H9 (cell line): ENCODE measurements around the gene FAM131C. TPM values are rescaled to one million over a fixed set of nuclear protein-coding genes. Genes with fewer than 3 reads are reported as not detected.

ENCODE experiments used
- DNase-seq: peaks from one replicate; pipeline ENCODE4 v3.0.0-alpha.2; 2017
- H2AFZ ChIP-seq: one replicate; pipeline ENCODE4 v1.6.1; 2013; ENCODE audit warnings: mild to moderate bottlenecking, low read length, control low read depth, moderate library complexity
- H2AK5ac ChIP-seq: 2 replicates; pipeline ENCODE4 v1.6.1; 2013; ENCODE audit warnings: low read length, control low read depth, mixed read lengths; ENCODE audit not compliant: insufficient read length
- H2BK120ac ChIP-seq: one replicate; pipeline ENCODE4 v1.6.1; 2013; ENCODE audit warnings: low read depth, mild to moderate bottlenecking, low read length, control low read depth, inconsistent platforms; ENCODE audit not compliant: poor library complexity, severe bottlenecking
- H2BK12ac ChIP-seq: 2 replicates; pipeline ENCODE4 v1.6.1; 2013; ENCODE audit warnings: low read length, control low read depth, mixed read lengths, low read depth; ENCODE audit not compliant: insufficient read length
- H2BK15ac ChIP-seq: 2 replicates; pipeline ENCODE4 v1.6.1; 2013; ENCODE audit warnings: low read depth, low read length, control low read depth
- H2BK20ac ChIP-seq: one replicate; pipeline ENCODE4 v1.6.1; 2013; ENCODE audit warnings: low read depth, mild to moderate bottlenecking, low read length, control low read depth, inconsistent platforms; ENCODE audit not compliant: poor library complexity, severe bottlenecking
- H2BK5ac ChIP-seq: 2 replicates; pipeline ENCODE4 v1.6.1; 2013; ENCODE audit warnings: low read length, control low read depth, mixed read lengths; ENCODE audit not compliant: insufficient read length
- H3K14ac ChIP-seq: 2 replicates; pipeline ENCODE4 v1.6.1; 2013; ENCODE audit warnings: low read length, control low read depth; ENCODE audit not compliant: insufficient read depth
- H3K18ac ChIP-seq: 2 replicates; pipeline ENCODE4 v1.6.1; 2013; ENCODE audit warnings: low read depth, mild to moderate bottlenecking, mixed read lengths, low read length, control low read depth; ENCODE audit not compliant: insufficient read length
- H3K23ac ChIP-seq: 2 replicates; pipeline ENCODE4 v1.6.1; 2013; ENCODE audit warnings: low read length, control low read depth, mixed read lengths, low read depth; ENCODE audit not compliant: insufficient read length
- H3K23me2 ChIP-seq: 2 replicates; pipeline ENCODE4 v1.6.1; 2013; ENCODE audit warnings: low read depth, mild to moderate bottlenecking, mixed read lengths, low read length, control low read depth; ENCODE audit not compliant: insufficient read length, poor library complexity, severe bottlenecking
- H3K27ac ChIP-seq: 2 replicates; pipeline ENCODE4 v1.5.1; 2013; ENCODE audit warnings: low read length, control low read depth, mixed read lengths, low read depth; ENCODE audit not compliant: insufficient read length
- H3K27me3 ChIP-seq: 2 replicates; pipeline ENCODE4 v1.6.1; 2013; ENCODE audit warnings: low read length, control low read depth, inconsistent platforms; ENCODE audit not compliant: insufficient read depth
- H3K4ac ChIP-seq: 2 replicates; pipeline ENCODE4 v1.6.1; 2013; ENCODE audit warnings: low read depth, mild to moderate bottlenecking, control low read depth, inconsistent platforms, low read length, moderate library complexity
- H3K4me1 ChIP-seq: 2 replicates; pipeline ENCODE4 v1.6.1; 2013; ENCODE audit warnings: low read length, control low read depth, inconsistent platforms; ENCODE audit not compliant: insufficient read depth
- H3K4me2 ChIP-seq: 2 replicates; pipeline ENCODE4 v1.6.1; 2013; ENCODE audit warnings: low read length, control low read depth, mixed read lengths; ENCODE audit not compliant: insufficient read length, insufficient read depth
- H3K56ac ChIP-seq: 2 replicates; pipeline ENCODE4 v1.6.1; 2013; ENCODE audit warnings: low read depth, mild to moderate bottlenecking, mixed read lengths, low read length, control low read depth; ENCODE audit not compliant: insufficient read length
- H3K79me1 ChIP-seq: 2 replicates; pipeline ENCODE4 v1.6.1; 2013; ENCODE audit warnings: low read depth, mild to moderate bottlenecking, moderate library complexity, low read length, control low read depth, inconsistent platforms; ENCODE audit not compliant: insufficient read depth, poor library complexity, severe bottlenecking
- H3K79me2 ChIP-seq: 2 replicates; pipeline ENCODE4 v1.6.1; 2013; ENCODE audit warnings: low read length, control low read depth, inconsistent platforms; ENCODE audit not compliant: insufficient read depth
- H3K9ac ChIP-seq: 2 replicates; pipeline ENCODE4 v1.6.1; 2013; ENCODE audit warnings: low read length, control low read depth, mixed read lengths; ENCODE audit not compliant: insufficient read length; ENCODE audit errors: extremely low read depth
- H3K9me3 ChIP-seq: one replicate; pipeline ENCODE4 v1.6.1; 2013; ENCODE audit warnings: low read depth, low read length, inconsistent platforms; ENCODE audit not compliant: control insufficient read depth
- H3T11ph ChIP-seq: one replicate; pipeline ENCODE4 v1.6.1; 2013; ENCODE audit warnings: mild to moderate bottlenecking, low read length, control low read depth, inconsistent platforms
- H4K20me1 ChIP-seq: one replicate; pipeline ENCODE4 v1.6.1; 2013; ENCODE audit not compliant: control insufficient read depth, insufficient read length, insufficient read depth
- H4K5ac ChIP-seq: 2 replicates; pipeline ENCODE4 v1.6.1; 2013; ENCODE audit warnings: low read depth, mild to moderate bottlenecking, mixed read lengths, low read length, control low read depth; ENCODE audit not compliant: insufficient read length
- H4K8ac ChIP-seq: replicated peaks from 2 replicates; pipeline ENCODE4 v1.6.1; 2013; ENCODE audit warnings: low read length, control low read depth, mixed read lengths, low read depth; ENCODE audit not compliant: insufficient read length
- H4K91ac ChIP-seq: 2 replicates; pipeline ENCODE4 v1.6.1; 2013; ENCODE audit warnings: low read depth, mild to moderate bottlenecking, moderate library complexity, mixed read lengths, low read length, control low read depth; ENCODE audit not compliant: insufficient read length
- H3K27ac Mint-ChIP-seq, 3 experiments: 2 replicates in 2 of 3; 3 replicates in 1 of 3; pipeline ENCODE4 v1.8.0; 2020 to 2021; ENCODE audit warnings: mixed read lengths in 3 of 3, mild to moderate bottlenecking in 1 of 3, moderate library complexity in 1 of 3
- H3K27me3 Mint-ChIP-seq: 2 replicates; pipeline ENCODE4 v1.8.0; 2021; ENCODE audit warnings: low read depth, mild to moderate bottlenecking, moderate library complexity, mixed read lengths
- H3K36me3 Mint-ChIP-seq, 3 experiments: 2 replicates in 2 of 3; 3 replicates in 1 of 3; pipeline ENCODE4 v1.8.0; 2020 to 2021; ENCODE audit warnings: low read depth in 3 of 3, mixed read lengths in 3 of 3; ENCODE audit not compliant: insufficient read depth in 1 of 3
- H3K4me1 Mint-ChIP-seq, 2 experiments: 2 replicates each; pipeline ENCODE4 v1.8.0; 2020; ENCODE audit warnings: mixed read lengths in 2 of 2
- H3K4me3 Mint-ChIP-seq, 2 experiments: 2 replicates in 1 of 2; 3 replicates in 1 of 2; pipeline ENCODE4 v1.8.0; 2020 to 2021; ENCODE audit warnings: mild to moderate bottlenecking in 2 of 2, mixed read lengths in 2 of 2, moderate library complexity in 1 of 2
- H3K9me3 Mint-ChIP-seq, 2 experiments: 2 replicates in 1 of 2; 3 replicates in 1 of 2; pipeline ENCODE4 v1.8.0; 2020; ENCODE audit warnings: mild to moderate bottlenecking in 2 of 2, mixed read lengths in 2 of 2, moderate library complexity in 1 of 2
- WGBS: extraction: QIAGEN DNeasy Blood & Tissue Kit; methylation state at CpG from one replicate; pipeline ENCODE4 v1.1.7; 2013; ENCODE audit warnings: missing lambda C conversion rate, low lambda C conversion rate, mixed read lengths; ENCODE audit not compliant: insufficient read length; ENCODE audit errors: extremely low coverage; 5-methylcytosine and 5-hydroxymethylcytosine counted together
- total RNA-seq: library from RNA; stranded (reverse); gene quantifications from 2 replicates; pipeline ENCODE4 v1.2.1, GENCODE V29; 2021
- TF ChIP-seq, protein P1 (sequence below): fragments of 200-600 bp; sonication (generic); conservative IDR thresholded peaks from 3 replicates; pipeline ENCODE4 v1.8.0; 2021; ENCODE audit warnings: antibody characterized with exemption, mild to moderate bottlenecking

Gene FAM131C
- total RNA-seq, 1 experiment from 2014 or later: 0.61 TPM

DNA sequence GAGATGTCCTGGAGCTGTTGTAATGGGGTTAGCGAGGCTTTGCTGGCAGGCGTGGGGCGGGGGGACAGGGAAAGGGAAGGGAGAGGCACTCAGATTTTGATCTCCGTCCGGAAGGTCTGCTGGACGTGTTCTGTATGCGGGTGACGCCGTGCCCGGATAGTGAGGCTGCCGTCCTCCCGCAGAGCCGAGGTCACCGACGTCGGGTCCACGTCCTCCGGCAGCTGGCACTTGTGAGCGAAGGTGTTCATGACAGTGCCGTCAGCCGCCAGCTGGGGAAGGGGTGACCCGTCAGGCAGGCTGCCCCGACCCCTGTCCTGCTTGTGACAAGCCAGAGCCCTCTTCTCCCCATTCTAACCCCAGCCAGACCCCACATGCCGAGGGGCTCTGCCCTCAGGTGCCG lies 58.0 kb downstream of the FAM131C start:
- no peaks in the 10 kb centered on the region for H3K9me3 Mint-ChIP-seq
- Histone ChIP-seq H3K27ac (no peak overlapping the region), H3K9ac (no peak overlapping the region), H2AFZ (no peak overlapping the region), H3K14ac (peak overlapping the region; percentile 51; the same call in 1 of the 2 replicates), H3K23ac (no peak overlapping the region), H2AK5ac (no peak overlapping the region), H3K23me2 (no peaks in the 10 kb centered on the region), H3K9me3 (no peaks in the 10 kb centered on the region), H3K79me2 (no peaks in the 10 kb centered on the region), H4K91ac (no peak overlapping the region), H4K8ac (no peak overlapping the region), H3K4me1 (peaks cover 8% of the 10 kb centered on the region; the same call in 1 of the 2 replicates), H3K18ac (no peak overlapping the region), H3K56ac (no peak overlapping the region), H2BK12ac (no peak overlapping the region), H4K20me1 (no peaks in the 10 kb centered on the region), H2BK20ac (no peak overlapping the region), H2BK5ac (no peak overlapping the region), H3K79me1 (no peaks in the 10 kb centered on the region), H3T11ph (no peak overlapping the region), H2BK120ac (no peak overlapping the region), H3K4me2 (no peak overlapping the region), H3K27me3 (no peaks in the 10 kb centered on the region), H2BK15ac (no peak overlapping the region), H4K5ac (no peak overlapping the region), H3K4ac (no peak overlapping the region)
- H3K4me1 Mint-ChIP-seq: peaks cover 30 to 59% of the 10 kb centered on the region in 2 experiments
- no peak for DNase-seq
- TF ChIP-seq, protein P1, sequence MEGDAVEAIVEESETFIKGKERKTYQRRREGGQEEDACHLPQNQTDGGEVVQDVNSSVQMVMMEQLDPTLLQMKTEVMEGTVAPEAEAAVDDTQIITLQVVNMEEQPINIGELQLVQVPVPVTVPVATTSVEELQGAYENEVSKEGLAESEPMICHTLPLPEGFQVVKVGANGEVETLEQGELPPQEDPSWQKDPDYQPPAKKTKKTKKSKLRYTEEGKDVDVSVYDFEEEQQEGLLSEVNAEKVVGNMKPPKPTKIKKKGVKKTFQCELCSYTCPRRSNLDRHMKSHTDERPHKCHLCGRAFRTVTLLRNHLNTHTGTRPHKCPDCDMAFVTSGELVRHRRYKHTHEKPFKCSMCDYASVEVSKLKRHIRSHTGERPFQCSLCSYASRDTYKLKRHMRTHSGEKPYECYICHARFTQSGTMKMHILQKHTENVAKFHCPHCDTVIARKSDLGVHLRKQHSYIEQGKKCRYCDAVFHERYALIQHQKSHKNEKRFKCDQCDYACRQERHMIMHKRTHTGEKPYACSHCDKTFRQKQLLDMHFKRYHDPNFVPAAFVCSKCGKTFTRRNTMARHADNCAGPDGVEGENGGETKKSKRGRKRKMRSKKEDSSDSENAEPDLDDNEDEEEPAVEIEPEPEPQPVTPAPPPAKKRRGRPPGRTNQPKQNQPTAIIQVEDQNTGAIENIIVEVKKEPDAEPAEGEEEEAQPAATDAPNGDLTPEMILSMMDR: no peak
- H3K27me3 Mint-ChIP-seq: peaks cover 12% of the 10 kb centered on the region
- H3K4me3 Mint-ChIP-seq: 0 out of 5 replicates have a peak overlapping the region, but pooled peaks of 1 of the 2 experiments have one; percentile 21
- no CpG with 5 or more reads among the region's 25 CpGs for WGBS
- peak overlapping the region in 1 of 3 experiments; percentile 79; a peak in 1 of 7 replicates for H3K27ac Mint-ChIP-seq
- H3K36me3 Mint-ChIP-seq: no peaks in the 10 kb centered on the region
